Frontal cortex (tissue), 4 donors: ENCODE measurements around the gene TARDBP. TPM values are rescaled to one million over a fixed set of nuclear protein-coding genes. Genes with fewer than 3 reads are reported as not detected.
A peak's percentile ranks its signal among the peaks of the same experiment; 100 is the strongest.
"Not testable (repeated sequence)": the region's sequence is repeated elsewhere in the genome, so short reads cannot be mapped to it uniquely, and the experiment has no call there.

Experiments
- DNase-seq, 2 donors: peaks; one replicate each; pipeline ENCODE4 v3.0.0; 2012; ENCODE audit warnings: low spot score in 2 of 2
- FAIRE-seq: peaks from 2 replicates; lab custom pipeline; 2012; peaks lifted over from hg19 to GRCh38; lab: Jason Lieb, UNC
- total RNA-seq: library from RNA; depleted of rRNA; stranded (reverse); fragments of >200 nt; gene quantifications from one replicate; pipeline ENCODE4 v1.2.3, GENCODE V29; 2014
- donor health status: control.
- donor health status: control.
- donor health status: control.

The TARDBP gene
- total RNA-seq, 1 donor from 2014 or later = 101 TPM

GRCh38 chr1:11056504-11056903, 44.0 kb downstream of the TARDBP start:
- no peak for FAIRE-seq
- DNase-seq = no peak

- FAIRE-seq = no peak
- DNase-seq = no peak
Observed at GRCh38 chr1:11057477-11057876, 45.0 kb downstream of the TARDBP start.

- DNase-seq (no peak), FAIRE-seq (no peak)
Observed at GRCh38 chr1:11058026-11058425, 45.6 kb downstream of the TARDBP start.

GRCh38 chr1:11058595-11059154, 46.2 kb downstream of the TARDBP start:
- FAIRE-seq = no peak
- DNase-seq = no peak

GRCh38 chr1:11059155-11059967, 46.9 kb downstream of the TARDBP start:
- DNase-seq = no peak
- no peak for FAIRE-seq

- DNase-seq (peak; percentile 100), FAIRE-seq (no peak)
Observed at GRCh38 chr1:11059968-11060830, 47.7 kb downstream of the TARDBP start, which contains the start of gene SRM. TSS of gene SRM (minus strand) at chr1:11060018. CDS start at chr1:11059943, 75 bp downstream.

GRCh38 chr1:11061652-11062365, 49.4 kb downstream of the TARDBP start:
- FAIRE-seq (no peak), DNase-seq (no peak)

GRCh38 chr1:11062965-11063401, 50.5 kb downstream of the TARDBP start:
- no peak for FAIRE-seq

GRCh38 chr1:11063937-11064537, 51.6 kb downstream of the TARDBP start:
- FAIRE-seq, DNase-seq: not testable (repeated sequence)

More at GRCh38 chr1:11062965-11063401, 50.5 kb downstream of the TARDBP start:
- no peak for DNase-seq

- DNase-seq = no peak
- FAIRE-seq = no peak
Observed at GRCh38 chr1:11064942-11065341, 52.5 kb downstream of the TARDBP start.

- no peak for DNase-seq
- no peak for FAIRE-seq
Observed at GRCh38 chr1:11065796-11066195, 53.3 kb downstream of the TARDBP start.

- no peak for DNase-seq
Observed at GRCh38 chr1:11067716-11068599, 55.5 kb downstream of the TARDBP start.

GRCh38 chr1:11068600-11069473, 56.4 kb downstream of the TARDBP start:
- FAIRE-seq (no peak), DNase-seq (no peak)

More at GRCh38 chr1:11067716-11068599, 55.5 kb downstream of the TARDBP start:
- FAIRE-seq = no peak

- DNase-seq = no peak
- FAIRE-seq = no peak
Observed at GRCh38 chr1:11070876-11071275, 58.4 kb downstream of the TARDBP start.

GRCh38 chr1:11071463-11072215, 59.2 kb downstream of the TARDBP start:
- DNase-seq = no peak
- no peak for FAIRE-seq

- DNase-seq = no peak
- FAIRE-seq = no peak
Observed at GRCh38 chr1:11072216-11072917, 59.9 kb downstream of the TARDBP start.
